Measurements from ENCODE around the gene TANC1.

Gene TANC1

DNA sequence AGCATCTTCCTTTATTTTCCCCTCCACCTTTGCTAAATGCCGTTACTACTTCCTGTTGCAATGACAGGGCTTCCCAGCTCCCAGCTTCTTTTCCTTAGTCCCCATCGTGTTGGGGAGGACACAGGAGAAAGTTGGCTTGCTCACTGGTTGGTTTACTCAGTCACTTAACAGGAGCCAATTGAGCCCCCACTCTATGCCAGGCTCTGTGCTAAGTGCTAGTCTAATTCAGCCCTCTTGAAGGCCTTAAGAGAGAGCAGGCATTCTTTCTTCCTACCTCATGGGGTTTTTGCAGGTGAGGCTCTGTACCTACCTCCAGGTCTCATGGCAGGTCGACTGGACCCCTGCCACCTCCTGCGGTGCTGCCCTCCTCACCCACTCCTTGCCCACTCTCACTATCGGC lies 20.1 kb downstream of the TANC1 start:
- H3K27ac ChIP-seq: no peak overlapping the region
- TF ChIP-seq, protein P1, sequence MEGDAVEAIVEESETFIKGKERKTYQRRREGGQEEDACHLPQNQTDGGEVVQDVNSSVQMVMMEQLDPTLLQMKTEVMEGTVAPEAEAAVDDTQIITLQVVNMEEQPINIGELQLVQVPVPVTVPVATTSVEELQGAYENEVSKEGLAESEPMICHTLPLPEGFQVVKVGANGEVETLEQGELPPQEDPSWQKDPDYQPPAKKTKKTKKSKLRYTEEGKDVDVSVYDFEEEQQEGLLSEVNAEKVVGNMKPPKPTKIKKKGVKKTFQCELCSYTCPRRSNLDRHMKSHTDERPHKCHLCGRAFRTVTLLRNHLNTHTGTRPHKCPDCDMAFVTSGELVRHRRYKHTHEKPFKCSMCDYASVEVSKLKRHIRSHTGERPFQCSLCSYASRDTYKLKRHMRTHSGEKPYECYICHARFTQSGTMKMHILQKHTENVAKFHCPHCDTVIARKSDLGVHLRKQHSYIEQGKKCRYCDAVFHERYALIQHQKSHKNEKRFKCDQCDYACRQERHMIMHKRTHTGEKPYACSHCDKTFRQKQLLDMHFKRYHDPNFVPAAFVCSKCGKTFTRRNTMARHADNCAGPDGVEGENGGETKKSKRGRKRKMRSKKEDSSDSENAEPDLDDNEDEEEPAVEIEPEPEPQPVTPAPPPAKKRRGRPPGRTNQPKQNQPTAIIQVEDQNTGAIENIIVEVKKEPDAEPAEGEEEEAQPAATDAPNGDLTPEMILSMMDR (conservative IDR thresholded peaks at IDR 0.05): no peak

DNA sequence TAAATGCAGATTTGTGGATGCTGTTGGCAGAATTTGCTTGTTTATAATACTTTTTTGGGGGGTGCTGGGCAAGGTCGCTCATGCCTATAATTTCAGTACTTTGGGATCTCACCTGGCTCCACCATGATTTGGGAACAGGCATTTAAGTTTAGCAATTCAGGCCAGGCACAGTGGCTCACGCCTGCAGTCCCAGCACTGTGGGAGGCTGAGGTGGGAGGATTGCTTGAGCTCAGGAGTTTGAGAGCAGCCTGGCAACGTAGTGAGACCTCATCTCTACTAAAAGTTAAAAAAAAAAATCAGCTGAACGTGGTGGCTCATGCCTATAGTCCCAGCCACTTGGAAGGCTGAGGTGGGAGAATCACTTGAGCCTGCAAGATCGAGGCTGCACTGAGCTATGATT lies 20.7 kb downstream of the TANC1 start:
- no peak overlapping the region for H3K27ac ChIP-seq
- TF ChIP-seq, protein P1 (conservative IDR thresholded peaks at IDR 0.05): no peak

DNA sequence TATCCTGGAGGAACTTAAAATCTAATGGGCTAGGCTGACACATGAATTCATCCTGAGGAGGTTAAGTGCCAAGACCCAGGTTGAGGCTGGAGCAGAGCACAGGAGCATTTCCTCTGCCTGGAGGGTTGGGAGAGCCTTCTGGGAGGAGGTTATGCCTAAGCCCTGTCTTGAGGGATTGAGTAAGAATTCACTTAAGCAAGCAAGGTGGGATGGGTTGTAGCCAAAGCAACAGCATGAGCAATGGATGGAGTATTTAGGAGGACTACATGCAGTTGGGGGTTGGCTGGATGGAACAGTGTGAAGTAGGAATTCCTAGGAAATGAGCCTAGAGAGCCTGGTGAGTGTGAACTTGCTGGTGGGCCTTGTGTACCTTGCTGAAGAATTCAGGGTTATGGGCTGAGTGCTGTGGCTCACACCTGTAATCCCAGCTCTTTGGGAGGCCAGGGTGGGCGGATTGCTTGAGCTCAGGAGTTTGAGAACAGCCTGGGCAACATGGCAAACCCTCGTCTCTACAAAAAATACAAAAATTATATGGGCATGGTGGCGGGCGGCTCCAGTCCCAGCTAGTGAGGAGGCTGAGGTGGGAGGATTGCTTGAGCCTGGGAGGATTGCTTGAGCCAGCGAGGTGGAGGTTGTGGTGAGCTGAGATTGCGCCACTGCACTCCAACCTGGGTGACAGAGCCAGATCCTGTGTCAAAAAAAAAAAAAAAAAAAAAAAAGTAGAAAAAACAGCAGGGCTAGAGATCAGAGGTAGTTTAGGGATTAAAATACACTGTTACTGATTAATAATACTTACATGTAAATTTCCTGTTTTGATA lies 22.2 kb downstream of the TANC1 start:
- H3K27ac ChIP-seq: no peak overlapping the region
- TF ChIP-seq, protein P1 (conservative IDR thresholded peaks at IDR 0.05): no peak

DNA sequence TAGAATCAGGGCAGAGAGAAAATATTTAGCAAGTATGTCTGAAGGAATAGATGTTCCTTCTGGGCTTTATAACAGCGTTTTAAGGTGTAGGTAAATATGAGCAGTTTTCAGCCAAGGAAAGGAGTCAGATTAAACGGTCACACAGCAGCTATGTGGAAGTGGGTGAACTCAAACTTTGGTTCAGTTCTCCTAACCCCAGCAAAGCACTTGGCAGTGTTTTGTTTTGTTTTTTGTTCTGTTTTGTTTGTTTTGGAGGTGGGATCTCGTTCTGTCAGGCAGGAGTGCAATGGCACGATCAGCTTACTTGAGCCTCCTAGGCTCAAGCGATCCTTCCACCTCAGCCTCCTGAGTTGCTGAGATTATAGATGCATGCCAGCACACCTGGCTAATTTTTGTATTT lies 24.6 kb downstream of the TANC1 start:
- H3K27ac ChIP-seq: no peak overlapping the region
- TF ChIP-seq, protein P1 (conservative IDR thresholded peaks at IDR 0.05): no peak

DNA sequence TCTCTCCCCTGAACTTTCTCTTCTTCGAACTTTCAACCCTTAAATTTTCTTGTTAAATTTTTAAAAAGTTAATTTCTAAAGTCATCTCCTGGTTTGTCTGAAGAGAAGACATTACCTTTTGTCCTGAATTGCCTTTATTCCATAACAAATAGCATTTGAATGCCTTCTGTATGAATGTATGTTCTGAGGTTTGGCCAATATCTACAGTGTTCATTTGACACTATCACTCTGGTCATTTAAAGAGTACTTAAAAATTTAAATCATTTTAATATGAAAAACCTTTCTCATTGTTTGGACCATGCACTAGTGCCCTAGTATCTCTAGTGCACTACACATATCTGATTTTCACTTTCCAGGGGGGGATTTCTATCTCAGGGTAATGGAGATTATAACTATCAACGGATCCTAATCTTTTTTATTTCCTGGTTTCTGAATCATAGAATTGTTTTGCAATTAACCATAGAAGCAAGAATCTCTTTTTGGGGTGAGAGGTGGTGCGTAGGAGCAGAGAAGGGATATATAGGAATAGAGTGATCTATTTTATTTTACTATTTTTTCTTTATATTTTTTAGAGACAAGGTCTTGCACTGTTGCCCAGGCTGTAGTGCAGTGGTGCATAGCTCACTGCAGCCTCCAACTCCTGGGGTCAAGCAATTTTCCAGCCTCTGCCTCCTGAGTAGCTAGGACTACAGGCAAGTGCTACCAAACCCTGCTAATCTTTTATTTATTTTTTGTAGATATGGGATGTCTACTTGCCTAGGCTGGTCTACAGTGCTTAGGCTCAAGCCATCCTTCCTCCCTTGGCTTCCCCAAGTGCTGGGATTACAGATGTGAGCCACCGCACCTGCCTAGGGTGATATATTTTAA lies 25.5 kb downstream of the TANC1 start:
- TF ChIP-seq, protein P1 (conservative IDR thresholded peaks at IDR 0.05): no peak
- no peak overlapping the region for H3K27ac ChIP-seq

DNA sequence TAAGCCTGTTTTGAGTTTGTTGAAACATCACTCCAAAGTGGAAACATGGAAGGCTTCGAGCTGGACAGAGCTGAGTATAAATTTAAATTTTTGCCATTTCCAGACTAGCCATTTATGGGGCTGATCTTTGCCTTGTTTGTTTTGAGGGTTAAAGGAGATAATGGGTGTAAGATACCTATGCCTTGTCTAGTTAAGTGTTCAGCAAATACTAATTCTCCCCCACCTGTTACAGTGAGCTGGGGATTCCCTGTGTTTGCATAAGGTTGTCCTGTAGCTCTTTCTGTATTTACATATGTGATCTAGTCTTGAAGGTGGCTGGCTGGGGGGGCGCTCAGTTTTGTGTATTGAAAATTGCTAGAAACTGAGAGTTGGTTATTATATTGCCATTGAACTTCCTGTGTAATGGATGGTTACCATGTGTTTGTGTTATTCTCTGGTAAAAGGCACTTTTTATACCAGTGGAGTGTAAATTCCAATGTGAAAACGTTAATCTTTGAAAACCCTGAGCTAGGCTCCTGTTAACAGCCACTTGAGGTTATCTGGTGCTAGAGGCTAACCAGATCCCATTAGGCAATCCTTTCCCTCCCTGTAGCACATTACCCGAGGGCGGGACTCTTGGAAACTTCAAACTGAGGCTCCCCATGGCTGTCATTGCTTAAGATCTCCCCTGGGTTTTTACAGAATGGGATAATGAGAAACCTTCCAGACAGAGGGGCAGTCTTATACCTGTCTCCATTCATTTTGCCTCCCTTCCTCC lies 26.7 kb downstream of the TANC1 start:
- TF ChIP-seq, protein P1 (conservative IDR thresholded peaks at IDR 0.05): no peak
- H3K27ac ChIP-seq: peak overlapping the region; percentile 3; the same call in 1 of the 2 replicates

DNA sequence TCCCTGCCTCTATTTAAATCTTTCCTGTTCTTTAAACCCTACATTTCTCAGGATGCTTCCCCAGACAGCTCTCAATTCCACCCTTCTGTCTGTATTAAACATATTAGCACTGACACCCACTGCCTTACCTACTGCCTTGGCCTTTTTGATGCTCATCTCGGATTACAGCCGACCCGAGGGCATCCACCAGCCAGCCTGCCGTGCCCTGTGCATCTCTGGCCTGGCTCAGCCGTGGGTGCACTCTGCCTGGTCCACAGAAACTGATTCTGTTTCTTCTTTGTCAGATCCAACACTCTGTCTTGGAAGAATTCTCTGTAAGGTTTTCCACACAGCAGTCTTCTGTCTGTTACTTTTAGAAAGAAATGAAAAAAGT lies 27.2 kb downstream of the TANC1 start:
- TF ChIP-seq, protein P1 (conservative IDR thresholded peaks at IDR 0.05): no peak
- no peak overlapping the region for H3K27ac ChIP-seq

Data from VCaP (cell line).